ENCODE results near the gene DPM1.

The DPM1 gene

GRCh38 chr20:50930976-50931305, 27.4 kb downstream of the DPM1 start:
- no peak for DNase-seq (ENCODE audit: low read depth in 2 of 2)

- peak in 1 of 2 donors; percentile 11 for DNase-seq (ENCODE audit: low read depth in 2 of 2)
Observed at GRCh38 chr20:50930139-50930975, 28.0 kb downstream of the DPM1 start.

DNA sequence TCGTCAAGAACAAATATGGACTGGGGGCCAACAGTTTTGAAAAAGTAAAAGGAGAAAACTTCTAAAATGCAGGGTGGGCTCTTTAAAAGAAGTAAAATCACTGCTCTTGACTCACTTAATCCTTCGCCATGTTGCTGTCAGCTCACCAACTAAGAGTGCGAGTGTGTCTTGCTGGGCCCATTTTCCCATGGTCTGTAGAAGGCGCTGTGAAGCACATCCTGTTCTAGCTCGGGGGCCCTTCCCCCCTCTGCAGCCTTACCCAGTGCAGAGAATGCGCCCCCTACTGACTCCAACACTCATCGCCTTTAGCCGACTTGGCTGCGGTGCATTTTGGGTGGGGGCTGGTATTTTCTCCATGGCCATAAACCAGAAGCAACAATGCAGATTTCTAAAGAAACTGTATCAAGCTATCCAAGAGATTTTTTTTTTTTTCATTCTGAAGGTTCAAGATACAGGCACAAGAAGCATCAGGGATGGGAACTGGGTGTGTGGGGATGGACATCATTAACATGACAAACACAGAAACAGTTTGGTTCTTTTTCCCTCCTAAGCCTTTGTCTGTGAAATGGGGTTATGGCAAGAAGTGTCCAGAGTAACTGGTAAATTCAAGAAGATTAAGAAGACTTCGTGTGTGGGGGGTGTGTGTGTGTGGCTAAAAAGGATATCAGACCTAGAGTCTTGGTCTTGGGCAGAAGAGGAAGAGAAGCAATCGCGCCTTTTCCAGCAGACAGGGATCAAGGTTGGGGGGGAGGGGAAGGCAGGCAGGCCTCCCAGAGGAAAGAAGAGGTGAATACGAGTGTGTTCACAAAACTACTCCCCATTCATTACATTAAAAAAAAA, 28.8 kb downstream of the DPM1 start:
- peak; percentile 86 to 91 for DNase-seq (ENCODE audit: low read depth in 2 of 2)

GRCh38 chr20:50928469-50928868, 29.9 kb downstream of the DPM1 start:
- no peak for DNase-seq (ENCODE audit: low read depth in 2 of 2)

GRCh38 chr20:50926530-50926929, 31.8 kb downstream of the DPM1 start:
- DNase-seq (ENCODE audit: low read depth in 2 of 2): no peak

DNA sequence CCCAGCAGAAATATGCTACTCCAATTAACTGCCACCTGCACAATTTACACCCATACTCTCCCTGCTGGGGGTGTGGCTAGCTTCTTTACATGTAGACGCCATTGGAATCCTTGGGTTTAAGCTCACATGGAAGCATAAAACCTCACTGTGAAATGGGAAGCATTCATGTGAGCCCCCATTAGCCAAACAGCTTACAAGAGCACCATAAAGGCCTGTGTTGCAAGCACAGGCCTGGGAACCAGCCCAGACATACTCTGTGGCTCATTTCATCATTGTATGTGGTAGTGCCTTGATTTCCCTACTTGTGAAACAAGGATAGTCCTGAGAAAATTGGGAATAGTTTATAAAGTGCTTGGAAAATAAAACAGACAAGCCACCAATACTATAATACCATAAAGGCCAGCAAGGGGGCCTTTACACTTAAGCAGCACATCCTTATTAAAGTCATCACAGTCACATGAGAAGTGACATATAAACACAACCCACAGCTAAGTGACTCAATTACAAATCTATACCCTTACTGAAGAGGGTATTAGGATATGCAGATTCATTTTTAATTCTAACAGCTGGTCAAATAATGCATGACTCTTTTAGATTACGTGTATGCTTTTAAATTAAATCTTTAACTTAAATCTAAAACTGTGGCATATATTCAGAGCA, 33.9 kb downstream of the DPM1 start:
- DNase-seq (ENCODE audit: low read depth in 2 of 2): no peak

- DNase-seq (ENCODE audit: low read depth in 2 of 2): no peak
Observed at GRCh38 chr20:50921803-50922501, 36.4 kb downstream of the DPM1 start.

- DNase-seq (ENCODE audit: low read depth in 2 of 2): no peak
Observed at GRCh38 chr20:50920997-50921396, 37.3 kb downstream of the DPM1 start.

DNA sequence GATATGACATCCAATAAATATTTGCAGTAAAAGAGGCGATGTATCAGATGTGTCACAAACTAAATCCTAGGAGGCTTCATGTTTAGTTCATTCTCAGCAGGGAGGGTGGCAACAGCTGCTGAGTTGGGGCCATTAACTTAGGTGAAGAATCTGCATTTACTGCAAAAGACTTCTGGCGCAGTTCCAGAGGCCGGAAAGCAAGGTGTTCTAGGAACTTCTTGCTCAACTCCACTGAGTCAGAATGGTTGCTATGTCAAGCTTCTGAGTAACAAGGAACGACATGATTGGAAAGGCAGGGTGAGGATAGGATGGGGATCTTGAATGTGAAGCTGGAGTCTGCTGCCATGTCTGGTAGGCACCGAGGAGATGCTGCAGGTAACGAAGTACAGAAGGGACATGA, 38.8 kb downstream of the DPM1 start:
- no peak for DNase-seq (ENCODE audit: low read depth in 2 of 2)

GRCh38 chr20:50918403-50918802, 39.9 kb downstream of the DPM1 start:
- DNase-seq (ENCODE audit: low read depth in 2 of 2): no peak

- DNase-seq (ENCODE audit: low read depth in 2 of 2): no peak
Observed at GRCh38 chr20:50916934-50917333, 41.4 kb downstream of the DPM1 start.

- DNase-seq (ENCODE audit: low read depth in 2 of 2): no peak
Observed at GRCh38 chr20:50916257-50916656, 42.1 kb downstream of the DPM1 start.

GRCh38 chr20:50915424-50915823, 42.9 kb downstream of the DPM1 start:
- no peak for DNase-seq (ENCODE audit: low read depth in 2 of 2)

DNA sequence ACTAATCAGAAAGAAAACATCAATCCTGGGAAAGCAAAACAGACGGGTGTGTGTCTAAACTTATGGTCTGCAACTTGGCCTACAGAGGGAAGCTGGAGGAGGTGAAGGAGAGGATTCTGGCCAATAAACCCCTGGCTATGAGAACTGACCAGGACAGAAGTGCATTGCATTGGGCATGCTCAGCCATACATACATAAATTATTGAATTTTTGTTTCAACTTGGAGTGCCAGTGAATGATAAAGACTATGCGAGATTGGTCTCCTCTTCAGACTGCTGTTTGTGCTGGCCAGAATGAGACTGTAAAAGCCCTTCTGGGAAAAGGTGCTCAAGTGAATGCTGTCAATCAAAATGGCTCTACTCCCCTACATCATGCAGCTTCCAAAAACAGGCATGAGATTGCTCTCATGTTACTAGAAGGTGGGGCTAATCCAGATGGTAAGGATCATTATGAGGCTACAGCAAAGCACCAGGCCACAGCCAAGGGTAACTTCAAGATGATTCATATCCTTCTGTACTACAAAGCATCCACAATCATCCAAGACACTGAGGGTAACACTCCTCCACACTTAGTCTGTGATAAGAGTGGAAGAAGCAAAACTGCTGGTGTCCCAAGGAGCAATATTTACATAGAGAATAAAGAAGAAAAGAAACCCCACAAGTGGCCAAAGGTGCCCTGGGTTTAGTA, 44.5 kb downstream of the DPM1 start:
- DNase-seq (ENCODE audit: low read depth in 2 of 2): no peak

DNA sequence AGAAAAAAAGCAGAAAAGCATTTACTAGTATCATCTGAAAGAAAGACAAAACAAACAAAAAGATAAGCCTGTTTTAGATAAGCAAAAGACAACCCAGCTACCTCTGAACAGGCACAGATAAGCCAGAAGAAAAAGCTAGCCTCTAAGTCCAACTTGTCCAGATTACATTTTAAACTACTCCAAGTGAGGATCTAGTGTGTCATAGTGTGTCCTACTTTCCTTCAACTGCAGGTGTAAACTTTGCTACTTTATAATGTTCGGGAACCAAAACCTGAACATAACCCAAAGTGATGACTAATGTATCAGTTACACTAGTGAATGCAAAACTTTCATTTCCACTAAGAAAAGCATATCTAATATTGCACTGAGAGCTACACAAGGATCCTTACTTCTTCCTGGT, 46.6 kb downstream of the DPM1 start:
- no peak for DNase-seq (ENCODE audit: low read depth in 2 of 2)

- no peak for DNase-seq (ENCODE audit: low read depth in 2 of 2)
Observed at GRCh38 chr20:50911030-50911429, 47.3 kb downstream of the DPM1 start.

GRCh38 chr20:50909413-50909812, 48.9 kb downstream of the DPM1 start:
- DNase-seq (ENCODE audit: low read depth in 2 of 2): no peak

DNA sequence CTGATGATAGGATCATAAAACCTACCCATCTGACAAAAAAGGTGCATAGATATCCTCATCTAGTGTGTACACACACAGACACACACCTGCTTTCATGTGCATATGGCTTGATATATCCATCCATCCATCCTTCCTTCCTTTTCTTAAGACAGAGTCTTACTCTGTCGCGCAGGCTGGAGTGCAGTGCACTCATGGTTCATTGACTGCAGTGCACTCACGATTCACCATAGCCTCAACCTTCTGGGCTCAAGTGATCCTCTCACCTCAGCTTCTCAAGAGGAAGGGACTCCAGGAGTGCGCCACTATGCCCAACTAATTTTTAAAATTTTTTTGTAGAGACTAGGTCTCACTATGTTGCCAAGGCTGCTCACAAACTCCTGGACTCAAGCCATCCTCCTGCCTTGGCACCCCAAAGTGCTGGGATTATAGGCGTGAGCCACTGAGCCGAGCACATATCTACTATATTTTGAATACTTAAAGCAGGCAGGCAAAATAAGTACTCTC, 54.2 kb downstream of the DPM1 start:
- no peak for DNase-seq (ENCODE audit: low read depth in 2 of 2)

GRCh38 chr20:50903353-50904051, 54.8 kb downstream of the DPM1 start:
- no peak for DNase-seq (ENCODE audit: low read depth in 2 of 2)

- no peak for DNase-seq (ENCODE audit: low read depth in 2 of 2)
Observed at GRCh38 chr20:50901301-50901700, 57.0 kb downstream of the DPM1 start.

- DNase-seq (ENCODE audit: low read depth in 2 of 2): no peak
Observed at GRCh38 chr20:50900261-50900660, 58.1 kb downstream of the DPM1 start.

Data from activated CD4-positive, alpha-beta T cell treated with anti-CD3 and anti-CD28 coated beads for 24 hours (primary cell).